ENCODE results near the gene ELF1.
A peak's percentile ranks its signal among the peaks of the same experiment; 100 is the strongest.

Gene ELF1

GRCh38 chr13:41019011-41019487 is at the start of gene ELF1:
Gene ELF1, minus strand, starts transcription at chr13:41019316. Its CDS starts 37,262 bp downstream, at chr13:40982054.
- peak in 1 of 2 donors; percentile 27 for DNase-seq (ENCODE audit: extremely low read depth in 1 of 2, low read depth in 1 of 2)

- no peak for DNase-seq (ENCODE audit: extremely low read depth in 1 of 2, low read depth in 1 of 2)
Observed at GRCh38 chr13:41065078-41065477, 46.0 kb upstream of the ELF1 start.

GRCh38 chr13:41064493-41064892 is 45.4 kb upstream of the ELF1 start:
- no peak for DNase-seq (ENCODE audit: extremely low read depth in 1 of 2, low read depth in 1 of 2)

DNA sequence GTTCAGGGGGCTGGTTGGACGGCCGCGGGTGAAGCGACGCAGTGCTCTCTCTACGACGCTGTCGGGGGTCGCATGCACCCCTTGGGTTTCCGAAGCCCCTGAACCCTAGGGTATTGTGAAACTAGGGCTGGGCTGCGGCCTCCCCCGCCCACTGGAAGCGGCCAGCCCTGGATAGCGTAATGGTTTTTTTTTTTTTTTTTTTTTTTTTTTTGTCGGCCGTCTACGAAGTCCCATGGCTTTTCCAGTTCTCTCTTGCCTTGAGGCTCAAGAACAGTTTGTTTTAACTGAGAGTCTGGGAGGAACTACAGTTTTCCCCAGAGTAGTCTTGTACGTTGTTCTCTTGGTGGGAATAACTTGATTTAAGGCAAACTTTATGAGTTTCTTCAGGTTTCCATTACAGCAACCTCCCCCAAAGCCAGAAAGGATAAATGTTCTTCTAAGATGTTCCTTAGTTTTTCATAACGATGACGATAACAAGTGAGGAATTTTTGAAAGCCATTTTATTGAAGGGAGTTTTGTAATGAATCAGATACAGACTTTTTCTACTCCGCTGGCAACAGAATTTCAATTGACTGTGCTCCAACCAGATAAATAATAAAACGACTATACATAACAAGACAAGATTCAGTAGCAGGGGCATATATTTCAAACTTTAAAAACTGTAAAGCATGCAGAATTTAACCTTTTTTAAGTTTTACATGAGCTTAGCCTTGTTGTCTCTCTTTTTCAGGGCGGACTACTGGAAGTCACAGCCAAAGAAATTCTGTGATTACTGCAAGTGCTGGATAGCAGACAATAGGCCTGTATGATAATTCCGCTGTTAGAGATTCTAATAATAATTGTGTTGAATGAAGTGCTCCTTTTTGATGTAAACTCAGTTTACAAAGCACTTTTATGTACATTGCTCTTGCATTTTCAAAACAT is 43.1 kb upstream of the ELF1 start:
- no peak for DNase-seq (ENCODE audit: extremely low read depth in 1 of 2, low read depth in 1 of 2)

GRCh38 chr13:41061075-41061913 is 42.2 kb upstream of the ELF1 start, which contains the start of gene WBP4:
Gene WBP4, plus strand, starts transcription at chr13:41061509. Its CDS starts 165 bp downstream, at chr13:41061674.
- peak; percentile 79 to 83 for DNase-seq (ENCODE audit: extremely low read depth in 1 of 2, low read depth in 1 of 2)

DNA sequence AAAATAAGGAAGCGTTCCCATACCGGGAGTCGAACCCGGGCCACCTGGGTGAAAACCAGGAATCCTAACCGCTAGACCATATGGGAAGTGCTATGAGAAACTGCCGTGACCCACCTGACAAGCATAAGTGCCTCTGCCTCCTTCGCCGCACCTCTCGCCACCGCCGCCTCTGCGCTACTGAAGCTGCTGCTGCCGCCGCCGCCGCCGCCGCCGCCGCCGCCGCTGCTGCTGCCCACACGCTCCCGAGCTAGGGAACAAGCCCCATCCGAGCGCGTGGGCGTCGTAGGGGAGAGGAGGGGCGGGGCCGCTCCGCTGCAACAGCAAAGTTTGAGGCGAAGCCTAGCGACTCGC is 41.6 kb upstream of the ELF1 start:
- peak; percentile 75 to 80 for DNase-seq (ENCODE audit: extremely low read depth in 1 of 2, low read depth in 1 of 2)

DNA sequence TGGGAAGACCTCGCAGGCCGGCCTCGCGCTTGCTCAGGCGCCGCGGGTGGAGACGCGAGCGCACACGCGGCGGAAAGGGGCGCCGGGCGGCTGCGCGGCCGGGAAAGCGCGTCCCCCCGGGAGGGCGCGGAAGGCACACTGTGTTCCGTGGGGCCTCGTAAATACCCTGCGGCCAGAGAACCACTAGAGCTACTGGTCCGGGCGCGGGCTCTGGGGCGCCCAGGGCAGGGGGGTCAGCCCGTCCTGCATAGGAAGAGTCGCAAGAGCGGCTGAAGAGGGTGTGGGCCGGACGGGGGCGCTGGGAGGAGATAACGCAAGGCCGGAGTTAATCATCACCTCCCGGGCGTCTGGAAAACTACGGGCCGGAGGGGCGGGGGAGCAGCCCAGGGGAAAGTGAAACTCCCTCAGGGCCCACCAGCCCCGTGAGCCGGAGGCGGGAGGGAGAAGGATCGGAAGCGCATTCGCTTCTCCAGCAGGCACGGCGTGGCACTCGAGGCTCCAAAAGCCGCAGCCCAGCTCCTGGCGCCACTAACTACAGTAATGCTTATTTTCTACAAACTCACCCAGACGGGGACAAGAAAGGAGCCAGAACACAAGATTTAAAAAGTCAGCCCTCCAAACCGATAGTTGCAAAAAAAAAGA is 41.1 kb upstream of the ELF1 start:
- DNase-seq (ENCODE audit: extremely low read depth in 1 of 2, low read depth in 1 of 2), result peak; percentile 73 to 76

GRCh38 chr13:41059456-41060081 is 40.5 kb upstream of the ELF1 start:
- no peak for DNase-seq (ENCODE audit: extremely low read depth in 1 of 2, low read depth in 1 of 2)

- DNase-seq (ENCODE audit: extremely low read depth in 1 of 2, low read depth in 1 of 2), result no peak
Observed at GRCh38 chr13:41058295-41059070, 39.4 kb upstream of the ELF1 start.

GRCh38 chr13:41056826-41057711 is 38.0 kb upstream of the ELF1 start:
- no peak for DNase-seq (ENCODE audit: extremely low read depth in 1 of 2, low read depth in 1 of 2)

GRCh38 chr13:41056194-41056593 is 37.1 kb upstream of the ELF1 start:
- DNase-seq (ENCODE audit: extremely low read depth in 1 of 2, low read depth in 1 of 2), result no peak

DNA sequence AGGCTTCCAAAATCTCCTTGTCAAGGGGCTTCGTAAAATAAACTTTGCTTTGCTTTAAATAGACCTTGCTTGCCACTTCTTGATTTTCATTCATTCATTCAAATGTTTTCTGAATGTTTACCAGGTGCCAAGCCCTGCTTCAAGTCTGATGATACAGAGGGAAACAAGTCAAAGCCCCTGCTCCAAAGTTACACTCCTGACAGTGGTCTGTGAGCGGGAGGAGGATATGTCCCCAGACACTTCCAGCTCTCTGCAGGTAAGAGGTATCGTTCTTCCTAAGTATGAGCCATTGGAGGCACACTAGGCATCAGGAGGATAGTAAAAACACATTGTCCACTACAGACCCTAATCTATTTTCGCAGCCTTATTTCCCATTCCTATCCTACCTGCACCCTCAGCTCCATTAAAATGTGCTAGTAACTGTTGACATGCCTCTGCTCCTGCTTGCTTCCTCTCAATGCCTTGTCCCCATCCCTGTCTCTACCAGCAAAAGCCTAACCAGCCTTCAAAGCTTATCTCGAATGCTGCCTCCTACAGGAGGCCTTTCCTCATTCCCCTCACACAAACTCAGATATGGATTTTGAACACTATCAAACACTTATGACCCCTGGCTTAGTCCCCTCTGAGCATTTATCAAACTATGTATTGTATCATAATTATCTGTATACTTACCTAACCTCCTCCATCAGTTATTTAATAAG is 36.0 kb upstream of the ELF1 start:
- DNase-seq (ENCODE audit: extremely low read depth in 1 of 2, low read depth in 1 of 2), result no peak

DNA sequence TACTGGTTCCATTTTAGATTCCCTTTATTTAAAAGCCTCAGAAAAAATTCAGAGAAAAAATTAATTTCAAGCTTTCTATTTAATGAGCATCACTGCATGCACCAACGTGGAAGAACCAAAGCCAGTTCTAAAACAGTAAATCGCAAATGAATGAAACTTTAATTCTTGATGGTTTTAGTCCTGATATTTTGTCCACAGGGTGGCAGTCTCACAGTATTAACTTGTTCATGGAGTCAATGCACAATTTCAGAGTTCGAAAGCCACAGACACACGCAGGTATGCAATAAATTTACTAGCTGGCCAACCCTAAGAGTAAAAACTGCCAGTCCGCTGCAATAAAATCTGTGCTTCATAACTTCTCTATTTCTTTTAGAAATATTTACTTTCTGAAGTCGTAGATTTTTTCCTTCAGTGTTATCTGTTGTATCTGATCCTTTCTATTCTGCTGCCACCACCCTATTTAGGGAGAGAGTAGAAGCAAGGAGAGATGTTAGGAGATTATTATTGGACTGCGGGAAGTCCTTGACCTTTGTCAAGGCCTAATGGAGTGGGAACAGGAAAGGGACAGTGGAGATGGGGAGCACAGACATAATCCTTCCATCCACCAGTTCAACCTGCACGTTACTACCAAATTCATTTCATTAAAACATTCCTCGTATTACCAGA is 35.2 kb upstream of the ELF1 start:
- DNase-seq (ENCODE audit: extremely low read depth in 1 of 2, low read depth in 1 of 2), result no peak

DNA sequence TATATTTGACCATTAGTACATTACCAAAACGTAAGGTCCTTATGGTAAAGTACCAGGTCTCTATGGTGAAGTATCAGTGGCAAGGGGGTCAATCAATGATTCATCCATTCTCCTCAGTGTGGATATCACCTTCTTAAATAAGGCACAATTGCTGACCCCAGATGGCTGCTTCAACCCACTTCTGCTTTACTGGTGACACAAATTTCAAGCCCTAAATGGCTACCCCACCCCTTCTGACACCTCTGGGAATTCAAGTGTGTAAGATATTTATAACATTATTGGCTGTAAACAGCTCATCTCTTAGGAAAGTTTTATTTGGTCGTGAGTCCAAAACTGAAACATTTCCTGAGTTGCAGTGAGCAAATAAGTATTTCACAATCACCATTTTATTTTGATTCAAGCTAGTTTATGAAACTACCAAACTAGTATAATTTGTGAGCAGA is 34.3 kb upstream of the ELF1 start:
- DNase-seq (ENCODE audit: extremely low read depth in 1 of 2, low read depth in 1 of 2), result no peak

DNA sequence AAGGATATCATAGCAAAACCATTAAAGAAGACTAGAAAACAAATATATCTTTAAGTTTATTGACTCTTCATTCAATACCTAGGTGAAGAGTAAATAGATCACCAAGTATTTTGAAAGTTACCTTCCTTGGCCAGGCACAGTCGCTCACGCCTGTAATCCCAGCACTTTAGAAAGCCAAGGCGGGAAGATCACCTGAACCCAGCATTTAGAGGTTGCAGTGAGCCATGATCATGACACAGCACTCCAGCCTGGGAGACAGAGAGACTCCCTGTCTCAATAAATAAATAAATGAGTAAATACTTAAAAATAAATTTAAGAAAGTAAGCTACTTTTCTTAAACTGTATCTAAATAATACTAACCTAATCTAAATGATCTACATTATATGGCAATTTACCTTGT is 33.3 kb upstream of the ELF1 start:
- DNase-seq (ENCODE audit: extremely low read depth in 1 of 2, low read depth in 1 of 2), result no peak

GRCh38 chr13:41049480-41050440 is 30.6 kb upstream of the ELF1 start:
- no peak for DNase-seq (ENCODE audit: extremely low read depth in 1 of 2, low read depth in 1 of 2)

GRCh38 chr13:41048640-41049039 is 29.5 kb upstream of the ELF1 start:
- DNase-seq (ENCODE audit: extremely low read depth in 1 of 2, low read depth in 1 of 2), result no peak
